Esophagus squamous epithelium (tissue), 4 donors: ENCODE data around the gene SPINK5. TPM values are rescaled to one million over a fixed set of nuclear protein-coding genes. Genes with fewer than 3 reads are reported as not detected.

ENCODE experiments used
- total RNA-seq, 4 donors: library from RNA; depleted of rRNA; stranded (reverse); fragments of >200 nt; gene quantifications; one replicate each; pipeline ENCODE4 v1.1.0, GENCODE V29; 2016

The SPINK5 gene
- total RNA-seq, 4 donors from 2014 or later, result 550 to 961 (median 863) TPM

Other genes starting within 250 kb of the SPINK5 start
- not detected for gene SPINK1, start 232.3 kb upstream of the SPINK5 start, total RNA-seq
- not detected for gene SCGB3A2, start 185.3 kb upstream of the SPINK5 start, total RNA-seq
- not detected for gene C5orf46, start 157.4 kb upstream of the SPINK5 start, total RNA-seq
- gene SPINK14, start 104.6 kb downstream of the SPINK5 start, total RNA-seq, result not detected
- 1 to 10 TPM in 1 of 4 donors, not detected in 3; 2.5 TPM for gene SPINK6, start 139.1 kb downstream of the SPINK5 start, total RNA-seq
- gene MARCOL, start 174.5 kb downstream of the SPINK5 start, total RNA-seq, result not detected
- gene SPINK13, start 204.8 kb downstream of the SPINK5 start, total RNA-seq, result not detected
- gene SPINK7, start 248.4 kb downstream of the SPINK5 start, total RNA-seq, result 100 to 1,000 TPM; 137 to 321 (median 253) TPM